Activated naive CD4-positive, alpha-beta T cell treated with anti-CD3 and anti-CD28 coated beads, Interleukin-2, amount 50 U/mL, for 16 hours (primary cell): ENCODE data around the gene KCNMA1.

Experiments used
- DNase-seq: peaks from one replicate; pipeline ENCODE4 v3.0.0-alpha.2; 2020

Gene KCNMA1

DNA sequence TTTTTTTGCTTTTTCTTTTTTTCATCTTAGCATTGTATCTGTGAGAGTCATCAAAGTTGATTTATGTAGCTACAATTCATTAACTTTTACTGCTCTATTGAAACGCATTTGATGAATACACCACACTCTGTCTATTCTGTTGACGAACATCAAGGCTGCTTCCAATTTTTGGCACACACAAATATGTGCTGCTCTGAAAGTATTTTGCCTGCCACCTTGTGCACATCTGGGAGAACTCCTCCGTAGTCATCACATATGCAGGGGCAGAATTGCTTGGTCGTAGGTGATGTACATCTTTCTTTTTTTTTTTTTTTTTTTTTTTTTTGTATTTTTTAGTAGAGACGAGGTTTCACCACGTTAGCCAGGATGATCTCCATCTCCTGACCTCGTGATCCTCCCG is 796.8 kb downstream of the KCNMA1 start:
- no peak for DNase-seq

DNA sequence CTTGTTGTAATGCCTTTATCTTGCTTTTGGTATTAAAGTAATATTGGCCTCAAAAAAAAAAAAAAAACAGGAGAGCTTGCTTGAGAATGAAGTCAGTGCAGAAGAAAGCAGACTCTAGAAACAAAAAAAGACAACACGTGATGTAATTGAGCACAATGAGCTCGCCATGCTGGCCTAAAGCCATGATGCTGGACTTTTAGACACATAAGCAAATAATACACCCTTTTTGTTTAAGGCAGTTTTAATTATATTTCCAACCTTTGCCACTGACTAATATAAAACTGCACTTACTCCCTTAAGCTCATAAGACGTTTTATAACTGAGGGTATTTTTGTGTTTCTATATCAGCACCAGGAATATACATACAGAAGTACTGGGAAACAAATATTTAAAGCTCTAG is 798.3 kb downstream of the KCNMA1 start:
- no peak for DNase-seq

DNA sequence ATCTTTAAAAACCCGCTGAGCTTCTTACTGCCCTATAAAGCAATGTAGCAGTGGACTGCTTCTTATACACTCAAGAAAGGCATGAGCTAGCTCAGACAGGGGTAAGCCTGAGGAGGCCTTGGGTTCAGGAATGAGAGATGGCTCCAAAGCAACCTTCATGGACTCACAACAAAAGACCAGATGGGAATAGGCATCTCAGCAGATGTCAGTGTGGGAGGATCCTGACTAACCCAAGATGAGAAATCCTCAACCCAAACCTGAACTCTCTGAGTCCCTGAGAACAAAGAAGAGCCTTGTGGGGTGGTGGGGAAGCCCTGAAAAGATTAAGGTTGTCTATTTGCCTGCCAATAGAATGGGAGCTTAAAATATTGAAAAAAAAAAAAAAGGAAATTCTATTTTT is 807.4 kb downstream of the KCNMA1 start:
- DNase-seq, result no peak

- DNase-seq, result no peak
These were observed 807.9 kb downstream of the KCNMA1 start for GRCh38 chr10:76829724-76830123.
